SK-N-MC (cell line): ENCODE results near the gene TEX261.

Source experiments
- DNase-seq: peaks from one replicate; pipeline ENCODE4 v3.0.0-alpha.2; 2011; ENCODE audit warnings: low read depth, low spot score
- H3K27ac ChIP-seq: fragments of 200-600 bp; sonication (generic); 2 replicates; pipeline ENCODE4 v1.5.1; 2016; ENCODE audit warnings: mixed run types
- H3K36me3 ChIP-seq: fragments of 200-600 bp; sonication (generic); 2 replicates; pipeline ENCODE4 v1.6.1; 2017; ENCODE audit warnings: antibody characterized with exemption, low read length, mixed read lengths; ENCODE audit not compliant: insufficient read depth
- H3K4me3 ChIP-seq: fragments of 200-600 bp; sonication (generic); 2 replicates; pipeline ENCODE4 v1.5.1; 2016
- H3K9ac ChIP-seq: fragments of 200-600 bp; sonication (generic); 2 replicates; pipeline ENCODE4 v1.8.0; 2017; ENCODE audit warnings: mixed run types, mixed read lengths; ENCODE audit not compliant: insufficient read length
- H3K9me3 ChIP-seq: fragments of 200-600 bp; sonication (generic); 2 replicates; pipeline ENCODE4 v1.6.1; 2017; ENCODE audit warnings: low read depth, mild to moderate bottlenecking, antibody characterized with exemption, low read length, moderate library complexity, mixed read lengths
- EZH2 ChIP-seq: fragments of 200-600 bp; sonication (generic); IDR thresholded peaks from one replicate; pipeline ENCODE4 v1.6.1; 2017; ENCODE audit warnings: antibody characterized with exemption
- FOXP2 ChIP-seq: optimal IDR thresholded peaks from 2 replicates; pipeline ENCODE3; 2011; ENCODE audit warnings: mild to moderate bottlenecking, moderate library complexity; ENCODE audit not compliant: insufficient read depth; ENCODE audit errors: extremely low read length, control extremely low read depth
- POLR2AphosphoS5 ChIP-seq: IDR thresholded peaks from 2 replicates; pipeline ENCODE4 v1.6.1; 2012; ENCODE audit warnings: mild to moderate bottlenecking, low read depth, low read length, borderline replicate concordance

Gene TEX261

DNA sequence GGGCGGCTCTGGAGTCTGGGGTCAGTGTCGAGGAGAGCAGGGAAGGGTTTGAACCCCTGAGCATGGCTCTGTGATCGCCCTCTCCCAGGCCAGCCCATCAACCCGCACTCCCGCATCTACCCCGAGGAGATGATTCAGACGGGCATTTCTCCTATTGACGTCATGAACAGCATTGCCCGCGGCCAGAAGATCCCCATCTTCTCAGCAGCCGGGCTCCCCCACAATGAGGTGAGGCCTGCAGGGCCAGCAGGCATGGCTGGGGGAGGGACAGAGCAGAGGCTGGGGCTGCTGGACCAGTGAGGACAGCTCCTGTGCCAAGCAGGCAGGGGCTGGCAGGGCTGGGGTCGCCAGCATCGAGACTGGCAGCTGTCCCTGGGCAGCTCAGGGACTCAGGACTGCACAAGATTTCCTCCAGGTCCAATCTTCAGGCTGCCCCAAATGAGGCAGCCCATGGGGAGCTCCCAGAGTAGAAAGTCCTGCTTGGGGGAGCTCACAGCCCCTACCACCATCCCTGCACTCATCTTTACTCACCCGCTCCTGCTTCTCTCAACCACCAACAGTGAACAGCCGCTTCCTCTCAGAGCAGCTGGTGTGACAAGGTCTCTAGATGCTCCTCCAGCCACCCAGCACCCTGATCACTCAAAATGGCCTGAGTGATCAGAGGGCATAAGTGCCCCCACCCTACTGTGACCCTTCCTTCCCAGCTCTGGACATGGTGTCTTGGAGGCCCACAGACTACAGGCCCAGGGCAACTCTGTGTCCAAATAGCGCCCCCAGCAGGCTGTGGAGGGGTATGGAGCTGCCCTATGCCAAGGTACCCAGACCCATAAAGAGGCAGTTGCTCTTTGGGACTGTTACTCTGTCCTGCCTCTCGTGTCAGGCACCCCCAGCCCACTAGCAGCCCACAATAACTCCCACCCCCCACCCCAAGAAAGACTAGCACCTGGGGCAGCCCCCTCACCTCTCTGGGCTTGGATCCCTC, 34.5 kb downstream of the TEX261 start:
- H3K9me3 ChIP-seq, result no peaks in the 10 kb centered on the region
- no peak overlapping the region for H3K4me3 ChIP-seq
- H3K36me3 ChIP-seq, result no peaks in the 10 kb centered on the region
- TF ChIP-seq EZH2 (no peak), FOXP2 (no peak), POLR2AphosphoS5 (no peak)
- H3K27ac ChIP-seq, result no peak overlapping the region
- no peak for DNase-seq
- no peak overlapping the region for H3K9ac ChIP-seq

DNA sequence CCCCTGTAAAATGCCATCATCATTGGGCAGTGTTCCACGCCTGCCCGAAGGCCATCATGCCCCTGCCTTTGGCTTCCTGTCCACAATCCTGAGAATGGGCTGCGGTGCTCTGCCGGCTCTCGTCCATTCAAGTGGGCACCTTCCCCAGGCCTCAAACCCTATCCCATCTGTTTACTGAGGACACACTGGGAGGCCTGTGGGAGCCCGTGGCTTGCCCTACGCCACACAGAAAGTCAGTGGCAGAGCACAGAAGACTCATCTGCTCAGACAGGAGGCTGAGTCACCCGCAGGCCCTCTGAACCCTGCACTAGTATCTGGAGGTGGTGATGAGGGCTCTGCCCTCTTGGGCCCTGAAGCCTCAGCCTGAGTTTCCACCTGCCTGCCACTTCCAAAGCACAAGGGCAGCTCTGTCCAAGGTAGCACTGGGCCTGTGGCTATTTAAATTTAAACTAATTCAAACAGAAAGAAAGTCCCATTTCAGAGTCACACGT, 35.4 kb downstream of the TEX261 start:
- Histone ChIP-seq H3K9ac (no peak overlapping the region), H3K9me3 (no peaks in the 10 kb centered on the region), H3K27ac (no peak overlapping the region), H3K4me3 (no peak overlapping the region), H3K36me3 (no peaks in the 10 kb centered on the region)
- no peak for DNase-seq
- TF ChIP-seq EZH2 (no peak), POLR2AphosphoS5 (no peak), FOXP2 (no peak)

DNA sequence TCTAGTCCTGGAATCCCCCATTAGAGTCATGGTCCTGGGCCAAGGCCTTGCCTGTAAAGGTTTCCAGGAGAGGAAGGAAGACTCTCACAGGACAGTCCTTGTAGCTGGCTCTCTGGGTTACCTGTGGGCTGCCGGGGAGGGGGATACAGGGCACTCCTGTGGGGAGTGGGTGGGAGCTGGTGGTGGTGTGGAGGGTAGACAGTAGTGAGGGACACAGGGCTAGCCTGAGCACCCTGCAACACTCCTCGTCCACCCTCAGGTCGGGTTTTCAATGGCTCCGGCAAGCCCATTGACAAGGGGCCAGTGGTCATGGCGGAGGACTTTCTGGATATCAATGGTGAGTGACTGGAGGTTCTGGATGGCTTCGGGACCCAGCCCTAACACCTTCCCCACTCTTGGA, 35.9 kb downstream of the TEX261 start:
- Histone ChIP-seq H3K4me3 (no peak overlapping the region), H3K27ac (no peak overlapping the region), H3K36me3 (no peaks in the 10 kb centered on the region), H3K9me3 (no peaks in the 10 kb centered on the region), H3K9ac (no peak overlapping the region)
- no peak for TF ChIP-seq FOXP2
- no peak for TF ChIP-seq POLR2AphosphoS5
- no peak for TF ChIP-seq EZH2
- no peak for DNase-seq

DNA sequence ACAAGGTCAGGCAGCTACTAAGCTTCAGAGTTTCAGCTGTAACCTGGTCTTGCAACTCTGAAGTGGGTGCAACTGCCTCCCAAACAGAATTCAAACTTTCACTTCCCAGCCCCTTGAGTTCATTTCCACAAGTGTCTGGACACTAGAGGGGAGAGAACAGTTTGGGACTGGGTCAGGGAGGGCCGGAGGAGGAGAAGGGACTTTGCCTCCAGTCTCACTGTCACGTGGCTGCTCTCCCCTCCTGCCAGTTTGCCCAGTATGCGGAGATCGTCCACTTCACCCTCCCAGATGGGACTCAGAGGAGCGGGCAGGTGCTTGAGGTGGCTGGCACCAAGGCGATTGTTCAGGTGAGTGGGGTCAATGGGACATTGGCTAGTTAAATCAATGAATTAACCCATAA, 36.9 kb downstream of the TEX261 start:
- no peak for TF ChIP-seq POLR2AphosphoS5
- TF ChIP-seq FOXP2, result no peak
- no peak for TF ChIP-seq EZH2
- Histone ChIP-seq H3K27ac (no peak overlapping the region), H3K9ac (no peak overlapping the region), H3K4me3 (no peak overlapping the region), H3K9me3 (no peaks in the 10 kb centered on the region), H3K36me3 (no peaks in the 10 kb centered on the region)
- DNase-seq, result no peak

DNA sequence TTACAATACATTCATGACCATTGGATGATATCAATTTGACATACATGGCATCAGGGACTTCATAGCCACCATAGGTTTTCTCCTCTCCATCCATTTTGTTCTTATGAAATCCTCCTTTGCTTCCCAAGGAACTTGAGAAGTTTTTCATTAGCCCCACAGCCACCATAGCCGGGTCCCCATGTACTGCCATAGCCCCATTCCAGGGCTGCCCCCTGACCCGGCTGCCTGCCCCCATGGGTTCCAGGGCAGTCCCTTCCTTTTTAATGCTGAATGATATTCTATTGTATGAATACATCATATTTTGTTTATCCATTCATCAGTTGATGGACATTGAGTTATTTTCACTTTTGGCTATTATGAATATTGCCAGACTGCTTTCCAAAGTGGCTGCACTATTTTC, 38.5 kb downstream of the TEX261 start:
- no peak overlapping the region for H3K9ac ChIP-seq
- H3K36me3 ChIP-seq, result no peaks in the 10 kb centered on the region
- no peak for DNase-seq
- H3K9me3 ChIP-seq, result no peaks in the 10 kb centered on the region
- no peak overlapping the region for H3K27ac ChIP-seq
- no peak overlapping the region for H3K4me3 ChIP-seq
- TF ChIP-seq FOXP2 (no peak), POLR2AphosphoS5 (no peak), EZH2 (no peak)

DNA sequence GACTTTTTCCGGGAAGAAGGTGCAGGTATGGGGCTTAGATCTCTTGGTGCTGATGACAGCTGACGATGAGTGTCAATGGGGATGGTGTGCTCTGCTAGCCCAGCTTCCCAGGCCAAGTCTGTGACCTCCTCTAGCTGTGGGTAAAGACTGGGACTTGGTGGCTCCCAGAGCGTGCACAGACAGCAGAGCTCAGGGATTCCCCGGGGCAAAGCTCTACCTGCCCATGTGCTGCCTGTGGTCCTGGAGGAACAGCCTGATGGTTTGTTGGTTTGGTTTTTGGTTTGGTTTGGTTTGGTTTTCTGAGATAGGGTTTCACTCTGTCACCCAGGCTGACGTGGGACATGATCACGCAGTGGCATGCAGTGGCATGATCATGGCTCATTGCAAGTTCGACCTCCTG, 39.8 kb downstream of the TEX261 start:
- TF ChIP-seq FOXP2 (no peak), EZH2 (no peak), POLR2AphosphoS5 (no peak)
- Histone ChIP-seq H3K27ac (no peak overlapping the region), H3K9ac (no peak overlapping the region), H3K9me3 (no peaks in the 10 kb centered on the region), H3K4me3 (no peak overlapping the region), H3K36me3 (no peaks in the 10 kb centered on the region)
- no peak for DNase-seq

DNA sequence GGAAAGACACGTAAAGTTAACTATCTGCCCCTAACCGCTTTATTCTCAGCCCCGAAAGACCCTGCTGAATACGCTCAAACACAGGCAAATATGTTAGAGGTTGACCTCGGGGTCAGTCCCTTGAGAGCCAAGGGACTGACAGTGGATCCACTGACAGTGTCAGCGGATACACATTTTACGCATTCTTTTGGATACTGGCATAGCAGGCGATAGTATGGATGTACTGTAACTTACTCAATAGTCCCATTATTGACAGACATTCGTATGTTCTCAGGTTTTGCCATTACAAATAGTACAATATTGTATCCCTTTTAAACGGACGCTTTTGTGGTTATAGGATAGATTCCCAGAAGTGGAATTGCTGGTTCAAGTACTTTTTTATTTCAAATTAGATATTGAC, 45.6 kb downstream of the TEX261 start:
- no peaks in the 10 kb centered on the region for H3K9me3 ChIP-seq
- TF ChIP-seq POLR2AphosphoS5, result no peak
- H3K4me3 ChIP-seq, result no peak overlapping the region
- no peak for DNase-seq
- H3K9ac ChIP-seq, result no peak overlapping the region
- no peak overlapping the region for H3K27ac ChIP-seq
- no peaks in the 10 kb centered on the region for H3K36me3 ChIP-seq

DNA sequence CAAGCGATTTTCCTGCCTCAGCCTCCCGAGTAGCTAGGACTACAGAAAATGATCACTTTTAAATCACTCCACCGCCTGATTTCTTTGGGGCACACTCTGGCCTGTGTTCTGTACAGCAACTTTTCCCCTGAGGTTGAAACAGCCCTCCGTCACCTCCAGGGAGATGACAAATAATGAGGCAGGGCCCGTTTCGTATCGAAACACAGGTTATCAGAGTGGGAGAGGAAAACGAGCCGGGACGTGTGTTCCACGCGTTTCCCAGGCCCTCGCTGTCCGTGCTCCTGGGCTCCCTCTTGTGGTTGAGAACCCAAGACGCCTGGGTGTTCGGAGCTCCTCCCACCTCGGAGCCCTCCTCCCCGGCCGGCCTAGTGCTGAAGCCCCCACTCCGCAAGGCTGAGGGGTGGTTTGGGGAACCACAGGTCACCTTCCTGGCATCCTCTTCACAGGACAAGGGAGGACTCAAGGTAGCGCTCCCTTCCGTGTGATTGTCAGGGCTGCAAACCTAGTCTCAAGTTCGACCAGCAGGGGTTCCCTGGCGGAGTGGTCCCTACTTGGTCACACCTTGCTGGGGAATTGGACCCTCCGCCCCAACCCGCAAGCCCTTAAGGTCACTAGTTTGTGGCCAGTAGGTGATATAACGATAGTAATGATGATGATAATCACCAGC, 46.2 kb downstream of the TEX261 start:
- DNase-seq, result no peak
- Histone ChIP-seq H3K9ac (peak overlapping the region; percentile 61), H3K9me3 (no peaks in the 10 kb centered on the region), H3K36me3 (no peaks in the 10 kb centered on the region), H3K27ac (no peak overlapping the region), H3K4me3 (peak overlapping the region; percentile 72)
- TF ChIP-seq FOXP2 (peak; percentile 31), EZH2 (no peak)
